Adipose tissue (tissue), 3 donors: ENCODE data around the gene KDM4C. TPM values are rescaled to one million over a fixed set of nuclear protein-coding genes. Genes with fewer than 3 reads are reported as not detected.
"Not testable (repeated sequence)": the region's sequence is repeated elsewhere in the genome, so short reads cannot be mapped to it uniquely, and the experiment has no call there.

Experiments
- H3K27ac ChIP-seq: one replicate; pipeline ENCODE4 v1.5.1; 2013; ENCODE audit warnings: low read depth, low read length
- WGBS, 3 donors: extraction: QIAGEN DNeasy Blood & Tissue Kit; methylation state at CpG; one replicate each; pipeline ENCODE4 v1.1.7; 2013; 5-methylcytosine and 5-hydroxymethylcytosine counted together
- polyA plus RNA-seq, 3 donors: library from polyadenylated mRNA; stranded (reverse); fragments of 200-250 nt; gene quantifications; one replicate each; pipeline ENCODE4 v1.2.3, GENCODE V29; 2013
- donor health status: healthy with polysubstance abuse.
- donor health status: Bipolar disorder and iron deficiency.
- donor health status: healthy.

The KDM4C gene
- polyA plus RNA-seq, 3 donors = 7.2 to 9.6 (median 8.7) TPM

DNA sequence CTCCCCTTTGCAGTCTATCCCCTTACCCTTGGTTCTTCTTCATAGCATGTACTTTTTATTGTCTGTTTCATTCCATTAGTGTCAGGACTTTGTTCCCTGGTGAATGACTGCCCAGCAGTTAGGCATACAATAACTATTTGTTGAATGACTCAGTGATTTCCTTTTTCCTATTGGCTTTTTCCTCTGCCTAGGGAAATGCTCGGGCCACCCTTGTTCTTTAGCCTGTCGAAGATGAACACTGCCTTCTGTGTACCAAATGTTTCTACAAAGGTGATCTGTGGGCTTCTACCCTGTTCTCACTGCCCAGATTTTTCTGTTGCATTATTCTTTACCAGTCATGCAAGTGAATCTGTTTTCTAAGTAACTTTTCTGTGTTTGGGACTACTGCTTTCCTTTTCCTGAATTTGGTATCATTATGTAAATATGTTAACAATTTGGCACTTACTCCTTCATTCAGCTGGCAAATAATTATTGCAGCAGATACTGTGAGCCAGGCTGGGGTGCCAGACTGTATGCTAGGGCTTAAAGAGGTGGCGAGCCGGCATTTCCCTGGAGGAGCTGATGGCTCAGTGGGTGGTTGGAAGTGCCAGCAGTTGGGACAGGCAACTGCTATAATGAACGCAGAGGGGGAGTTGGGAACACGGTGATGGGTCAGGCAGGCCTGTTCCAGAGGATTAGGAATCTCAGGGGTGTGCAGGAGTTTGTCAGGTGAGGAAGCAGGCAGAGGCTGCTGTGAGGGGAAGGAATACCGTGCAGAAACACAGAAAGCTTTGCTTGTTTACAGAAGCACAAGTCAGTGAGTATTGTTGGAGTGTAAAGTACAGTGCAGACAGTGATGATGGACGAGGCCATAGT is 30.6 kb downstream of the KDM4C start:
- WGBS, 3 donors = 42 to 64% (median 57%) methylated on average over 8 of the region's 8 CpGs
- no peak overlapping the region for H3K27ac ChIP-seq

DNA sequence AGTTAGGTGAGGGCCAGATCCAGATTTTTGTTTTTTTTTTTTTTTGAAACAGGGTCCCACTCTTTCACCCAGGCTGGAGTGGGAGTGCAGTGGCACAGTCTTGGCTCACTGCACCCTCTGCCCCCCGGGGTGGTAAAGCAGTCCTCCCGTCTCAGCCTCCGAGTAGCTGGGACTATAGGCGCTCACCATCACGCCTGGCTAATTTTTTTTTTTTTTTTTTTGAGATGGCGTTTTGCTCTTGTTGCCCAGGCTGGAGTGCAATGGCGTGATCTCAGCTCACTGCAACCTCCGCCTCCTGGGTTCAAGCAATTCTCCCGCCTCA is 31.2 kb downstream of the KDM4C start:
- not testable (repeated sequence) for H3K27ac ChIP-seq
- WGBS, 3 donors = 96 to 99% (median 98%) methylated on average over 5 to 9 of the region's 9 CpGs

DNA sequence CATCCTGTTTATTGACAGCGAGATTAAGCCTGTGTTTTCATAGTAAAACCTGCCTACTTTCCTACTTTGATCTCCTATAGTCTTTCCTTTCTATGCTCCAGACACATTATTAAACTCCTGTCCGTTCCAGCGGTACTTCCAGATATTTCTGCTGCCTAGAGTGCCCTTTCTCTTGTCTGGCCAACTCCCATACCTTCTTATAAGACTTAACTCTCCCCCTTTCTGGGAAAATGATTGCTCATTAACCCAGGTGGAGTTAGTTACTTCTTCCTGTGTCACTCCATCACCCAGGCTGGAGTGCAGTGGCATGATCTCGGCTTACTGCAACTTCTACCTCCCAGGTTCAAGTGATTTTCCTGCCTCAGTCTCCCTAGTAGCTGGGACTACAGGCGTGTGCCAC is 33.1 kb downstream of the KDM4C start:
- no peak overlapping the region for H3K27ac ChIP-seq
- 73 to 98% (median 84%) methylated on average over 5 of the region's 5 CpGs for WGBS, 3 donors

DNA sequence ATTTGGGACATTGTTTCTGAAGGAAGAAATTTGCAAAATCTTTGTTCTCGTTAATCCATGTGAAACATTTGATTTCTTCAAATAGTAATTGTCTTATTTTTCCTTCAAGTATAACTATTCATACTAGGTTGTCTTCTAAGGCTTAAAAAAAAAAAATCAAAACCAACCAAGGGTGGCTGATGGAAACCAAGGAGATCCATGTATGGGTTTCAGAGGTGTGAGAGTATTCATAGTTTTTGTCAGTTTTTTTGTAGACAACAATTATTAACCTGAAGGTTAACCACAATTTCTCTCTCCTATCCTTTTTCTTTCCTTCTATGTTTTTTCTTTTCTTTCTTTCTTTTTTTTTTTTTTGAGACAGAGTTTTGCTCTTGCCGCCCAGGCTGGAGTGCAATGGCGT is 35.4 kb downstream of the KDM4C start:
- WGBS, 3 donors = 94 to 96% (median 94%) methylated on average over 3 of the region's 3 CpGs
- H3K27ac ChIP-seq = no peak overlapping the region

- no peak overlapping the region for H3K27ac ChIP-seq
- WGBS, 3 donors = 91 to 97% (median 94%) methylated on average over 1 of the region's 1 CpG
Measured at GRCh38 chr9:6794936-6795335, 37.2 kb downstream of the KDM4C start.

DNA sequence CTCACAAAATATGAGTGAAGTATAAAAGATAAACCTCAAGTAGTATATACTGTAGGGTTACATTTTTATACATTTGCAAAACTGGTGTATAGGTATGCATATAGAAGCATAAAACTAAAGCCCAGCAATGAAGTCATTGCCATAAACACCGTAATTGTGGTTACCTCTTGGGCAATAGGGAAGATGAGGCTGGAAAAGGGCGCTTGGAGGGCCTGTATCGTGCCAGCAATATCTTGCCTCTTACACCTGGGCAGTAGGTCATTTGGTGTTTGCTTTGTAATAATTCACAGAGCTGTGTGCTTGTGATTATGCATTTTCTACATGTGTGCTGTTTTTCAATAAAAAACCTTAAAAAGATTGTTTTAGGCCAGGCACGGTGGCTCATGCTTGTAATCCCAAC is 45.2 kb downstream of the KDM4C start:
- no peak overlapping the region for H3K27ac ChIP-seq
- 92 to 96% (median 96%) methylated on average over 4 of the region's 4 CpGs for WGBS, 3 donors

GRCh38 chr9:6805532-6805931 is 47.8 kb downstream of the KDM4C start:
- H3K27ac ChIP-seq = no peak overlapping the region
- 22 to 69% (median 63%) methylated on average over 1 of the region's 1 CpG for WGBS, 3 donors

DNA sequence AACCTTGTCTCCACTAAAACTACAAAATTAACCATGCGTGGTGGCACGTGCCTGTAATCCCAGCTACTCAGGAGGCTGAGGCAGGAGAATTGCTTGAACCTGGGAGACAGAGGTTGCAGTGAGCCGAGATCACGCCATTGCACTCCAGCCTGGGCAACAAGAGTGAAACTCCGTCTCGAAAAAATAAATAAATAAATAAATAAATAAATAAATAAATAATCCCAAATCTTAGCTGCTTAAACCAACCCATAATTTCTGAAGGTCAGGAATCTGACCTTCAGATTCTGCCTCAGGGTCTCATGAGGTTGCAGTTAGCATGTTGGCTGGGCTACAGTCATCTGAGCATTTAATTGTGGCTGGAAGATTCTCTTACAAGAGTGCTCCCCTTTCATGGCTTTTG is 48.5 kb downstream of the KDM4C start:
- not testable (repeated sequence) for H3K27ac ChIP-seq
- WGBS, 3 donors = 97 to 98% (median 98%) methylated on average over 6 of the region's 6 CpGs

DNA sequence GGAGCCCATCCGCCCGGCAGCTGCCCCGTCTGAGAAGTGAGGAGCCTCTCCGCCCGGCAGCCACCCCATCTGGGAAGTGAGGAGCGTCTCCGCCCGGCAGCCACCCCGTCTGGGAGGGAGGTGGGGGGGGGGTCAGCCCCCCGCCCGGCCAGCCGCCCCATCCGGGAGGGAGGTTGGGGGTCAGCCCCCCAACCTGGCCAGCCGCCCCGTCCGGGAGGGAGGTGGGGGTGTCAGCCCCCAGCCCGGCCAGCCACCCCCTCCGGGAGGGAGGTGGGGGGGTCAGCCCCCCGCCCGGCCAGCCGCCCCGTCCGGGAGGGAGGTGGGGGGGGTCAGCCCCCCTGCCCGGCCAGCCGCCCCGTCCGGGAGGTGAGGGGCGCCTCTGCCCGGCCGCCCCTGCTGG is 49.9 kb downstream of the KDM4C start:
- not testable (repeated sequence) for H3K27ac ChIP-seq
- 95 to 100% (median 97%) methylated on average over 4 to 27 of the region's 30 CpGs for WGBS, 3 donors

- WGBS, 3 donors = 75 to 83% (median 76%) methylated on average over 4 of the region's 4 CpGs
- H3K27ac ChIP-seq = no peak overlapping the region
Measured at GRCh38 chr9:6811436-6811835, 53.7 kb downstream of the KDM4C start.

GRCh38 chr9:6816581-6816980 is 58.8 kb downstream of the KDM4C start:
- H3K27ac ChIP-seq = no peak overlapping the region
- WGBS, 3 donors = 78 to 87% (median 84%) methylated on average over 3 of the region's 3 CpGs

- WGBS, 3 donors = 91 to 95% (median 92%) methylated on average over 4 of the region's 4 CpGs
- H3K27ac ChIP-seq = no peak overlapping the region
Measured at GRCh38 chr9:6818292-6818922, 60.6 kb downstream of the KDM4C start.

DNA sequence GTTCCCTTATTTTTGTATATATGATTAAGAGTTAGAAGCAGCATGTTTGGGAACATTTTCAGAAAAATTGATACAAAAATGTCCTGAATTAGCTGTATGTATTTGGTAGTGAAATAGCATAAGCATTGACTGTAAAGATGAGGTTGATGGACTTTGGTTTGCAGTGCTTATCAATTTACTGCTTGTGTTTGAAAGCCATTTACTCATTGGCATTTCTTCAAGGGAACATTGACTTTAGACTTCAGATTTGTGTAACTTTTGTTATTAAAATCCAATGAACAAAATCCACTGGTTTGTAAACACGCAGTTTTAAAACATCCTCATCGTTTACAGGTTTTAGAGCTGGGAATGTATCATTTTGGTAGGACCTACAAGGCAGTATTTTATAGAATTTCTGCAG is 61.3 kb downstream of the KDM4C start:
- H3K27ac ChIP-seq = no peak overlapping the region
- WGBS, 3 donors = 53 to 92% (median 92%) methylated on average over 2 of the region's 2 CpGs

DNA sequence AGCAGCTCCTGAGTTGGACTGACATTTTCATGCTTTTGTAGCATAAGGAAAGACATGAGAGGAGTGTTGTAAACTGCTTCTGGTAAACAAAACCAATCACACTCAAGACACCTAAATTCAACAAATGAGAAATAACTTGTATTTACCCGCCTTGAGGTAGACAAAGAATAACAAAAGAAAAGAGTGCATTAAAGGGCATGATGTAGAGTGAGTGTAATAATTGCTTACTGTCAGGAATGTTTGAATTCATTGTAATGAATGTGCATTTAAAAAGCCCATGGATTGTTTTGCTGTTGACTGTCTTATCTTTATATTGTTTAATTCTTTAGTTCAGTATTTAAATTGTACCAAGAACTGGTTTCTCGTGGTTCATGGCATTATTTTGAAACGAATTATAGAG is 61.8 kb downstream of the KDM4C start:
- WGBS, 3 donors = 80 to 84% (median 84%) methylated on average over 3 of the region's 3 CpGs
- H3K27ac ChIP-seq = no peak overlapping the region

DNA sequence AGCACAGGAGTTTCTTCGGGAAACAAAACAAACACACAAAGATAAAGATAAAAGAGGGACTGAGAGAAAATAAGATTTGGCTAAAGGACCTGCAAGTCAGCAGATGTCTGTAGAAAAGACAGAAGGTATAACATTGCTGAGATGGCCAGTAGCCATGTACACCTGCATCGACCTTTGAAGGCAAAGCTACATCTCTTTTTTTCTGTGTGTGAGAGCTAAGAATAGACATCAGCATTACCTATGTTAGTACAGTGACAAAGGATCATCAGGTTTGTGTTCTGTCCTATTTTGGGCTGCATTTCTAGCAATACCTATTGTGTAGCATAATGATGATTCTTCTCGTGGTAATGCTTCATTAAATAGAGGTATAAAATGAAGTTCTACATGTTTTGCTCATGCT is 64.9 kb downstream of the KDM4C start:
- no peak overlapping the region for H3K27ac ChIP-seq
- 53 to 83% (median 82%) methylated on average over 3 of the region's 3 CpGs for WGBS, 3 donors

DNA sequence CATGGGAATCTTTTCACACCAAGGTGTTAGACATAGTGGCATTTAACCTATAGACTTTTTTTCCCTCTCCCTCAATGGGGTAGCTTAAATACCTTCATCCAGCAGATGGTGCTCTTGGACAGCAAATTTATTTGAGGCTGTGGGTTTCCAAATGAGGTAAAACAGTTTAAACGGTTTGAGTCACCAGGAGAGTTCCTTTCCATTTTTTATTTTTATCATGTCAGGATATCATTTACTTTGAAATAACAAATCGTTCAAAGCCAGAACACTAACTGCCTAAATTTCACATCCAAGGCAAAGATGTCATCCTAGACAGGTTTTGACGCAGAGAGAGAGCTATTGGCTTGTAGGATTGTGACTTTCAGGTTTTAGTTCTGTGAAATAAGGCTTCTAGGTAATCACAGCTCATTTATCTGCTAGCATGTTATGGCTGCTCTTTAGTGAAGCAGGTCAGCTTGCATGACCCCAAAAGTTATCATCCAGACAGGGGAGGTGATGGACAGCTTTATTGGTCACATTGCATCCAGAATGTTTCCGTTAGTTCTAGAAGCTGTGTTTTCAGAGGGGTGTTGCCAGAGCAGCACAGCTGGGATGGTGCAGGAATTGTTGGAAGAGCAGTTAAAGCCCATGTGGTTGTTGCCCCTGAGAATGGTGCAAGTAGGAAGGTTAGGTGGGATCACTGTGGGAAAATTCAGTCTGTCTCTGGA is 69.8 kb downstream of the KDM4C start:
- 47 to 53% (median 47%) methylated on average over 4 of the region's 4 CpGs for WGBS, 3 donors
- H3K27ac ChIP-seq = no peak overlapping the region

GRCh38 chr9:6829027-6829426 is 71.3 kb downstream of the KDM4C start:
- H3K27ac ChIP-seq = no peak overlapping the region
- WGBS, 3 donors = 97 to 100% (median 98%) methylated on average over 2 of the region's 2 CpGs

GRCh38 chr9:6829536-6829935 is 71.8 kb downstream of the KDM4C start:
- peak overlapping the region; percentile 6 for H3K27ac ChIP-seq

DNA sequence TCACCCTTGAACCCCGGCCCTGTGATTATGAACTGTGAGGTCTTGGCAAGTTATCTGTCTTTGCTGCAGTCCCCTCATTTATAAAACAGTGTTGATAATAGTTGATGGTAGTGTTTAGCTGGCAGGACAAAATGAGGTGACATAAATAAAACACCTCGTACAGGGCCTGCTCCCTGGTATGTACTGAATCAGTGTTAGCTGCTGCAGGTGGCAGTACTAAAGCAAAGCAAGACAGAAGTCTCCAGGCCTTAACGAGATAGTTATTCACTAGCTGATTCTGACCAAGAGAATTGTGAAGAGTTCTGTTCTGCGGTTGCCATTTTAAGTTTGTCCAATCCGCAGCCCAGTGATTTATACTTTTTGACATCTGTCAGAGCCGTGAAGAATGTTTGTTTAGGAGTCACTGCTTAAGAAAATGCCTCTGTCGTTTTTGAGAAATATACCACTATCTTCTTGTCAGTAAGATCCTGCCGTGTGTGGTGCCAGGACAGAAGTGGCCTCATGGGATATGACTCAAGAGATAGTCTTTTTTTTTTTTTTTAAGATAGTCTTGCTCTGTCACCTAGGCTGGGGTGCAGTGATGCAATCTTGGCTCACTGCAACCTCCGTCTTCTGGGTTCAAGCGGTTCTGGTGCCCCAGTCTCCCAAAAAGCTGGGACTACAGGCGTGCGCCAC is 75.9 kb downstream of the KDM4C start:
- H3K27ac ChIP-seq = no peak overlapping the region
- WGBS, 3 donors = 73 to 78% (median 76%) methylated on average over 12 of the region's 12 CpGs
